WI38 (cell line): ENCODE results near the gene SLC25A1.
A peak's percentile ranks its signal among the peaks of the same experiment; 100 is the strongest.

Experiments
- H3K4me3 ChIP-seq: 2 replicates; pipeline ENCODE4 v1.5.1; 2011; ENCODE audit warnings: low read depth, mild to moderate bottlenecking, control low read depth, low read length
- TF ChIP-seq, protein P1 (sequence below): IDR thresholded peaks from 2 replicates; pipeline ENCODE4 v1.5.1; 2012; ENCODE audit warnings: low read depth, mild to moderate bottlenecking, control low read depth, low read length

SLC25A1 gene

DNA sequence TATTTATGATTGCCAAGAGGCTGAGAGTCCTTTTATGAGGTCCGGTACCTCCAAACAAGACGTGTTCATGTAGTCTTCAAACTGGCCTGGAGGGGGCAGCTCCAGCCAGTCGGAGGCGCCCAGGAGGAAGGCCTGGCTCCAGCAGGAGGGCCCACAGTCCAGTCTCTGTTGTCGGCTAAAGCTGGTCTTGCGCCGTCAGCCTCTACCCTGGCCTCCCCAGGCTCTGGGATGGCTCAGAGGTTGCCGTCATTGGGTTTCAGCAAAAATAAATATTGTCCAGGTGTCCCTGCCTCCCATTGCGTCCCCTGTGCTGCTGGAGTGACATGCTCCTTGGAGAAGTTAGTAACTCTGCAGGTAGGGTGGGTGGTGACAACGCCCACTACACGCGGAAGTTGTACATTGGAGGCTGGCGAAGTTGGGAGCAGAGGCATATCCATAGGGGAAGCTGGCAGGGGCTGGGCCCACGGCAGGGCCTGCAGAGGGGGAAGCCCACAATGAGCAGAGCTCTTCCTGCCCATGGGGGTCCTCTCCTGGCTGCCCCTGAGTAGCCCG, 1.0 kb upstream of the SLC25A1 start:
- peak overlapping the region; percentile 81 for H3K4me3 ChIP-seq
- TF ChIP-seq, protein P1, sequence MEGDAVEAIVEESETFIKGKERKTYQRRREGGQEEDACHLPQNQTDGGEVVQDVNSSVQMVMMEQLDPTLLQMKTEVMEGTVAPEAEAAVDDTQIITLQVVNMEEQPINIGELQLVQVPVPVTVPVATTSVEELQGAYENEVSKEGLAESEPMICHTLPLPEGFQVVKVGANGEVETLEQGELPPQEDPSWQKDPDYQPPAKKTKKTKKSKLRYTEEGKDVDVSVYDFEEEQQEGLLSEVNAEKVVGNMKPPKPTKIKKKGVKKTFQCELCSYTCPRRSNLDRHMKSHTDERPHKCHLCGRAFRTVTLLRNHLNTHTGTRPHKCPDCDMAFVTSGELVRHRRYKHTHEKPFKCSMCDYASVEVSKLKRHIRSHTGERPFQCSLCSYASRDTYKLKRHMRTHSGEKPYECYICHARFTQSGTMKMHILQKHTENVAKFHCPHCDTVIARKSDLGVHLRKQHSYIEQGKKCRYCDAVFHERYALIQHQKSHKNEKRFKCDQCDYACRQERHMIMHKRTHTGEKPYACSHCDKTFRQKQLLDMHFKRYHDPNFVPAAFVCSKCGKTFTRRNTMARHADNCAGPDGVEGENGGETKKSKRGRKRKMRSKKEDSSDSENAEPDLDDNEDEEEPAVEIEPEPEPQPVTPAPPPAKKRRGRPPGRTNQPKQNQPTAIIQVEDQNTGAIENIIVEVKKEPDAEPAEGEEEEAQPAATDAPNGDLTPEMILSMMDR: peak; percentile 60

DNA sequence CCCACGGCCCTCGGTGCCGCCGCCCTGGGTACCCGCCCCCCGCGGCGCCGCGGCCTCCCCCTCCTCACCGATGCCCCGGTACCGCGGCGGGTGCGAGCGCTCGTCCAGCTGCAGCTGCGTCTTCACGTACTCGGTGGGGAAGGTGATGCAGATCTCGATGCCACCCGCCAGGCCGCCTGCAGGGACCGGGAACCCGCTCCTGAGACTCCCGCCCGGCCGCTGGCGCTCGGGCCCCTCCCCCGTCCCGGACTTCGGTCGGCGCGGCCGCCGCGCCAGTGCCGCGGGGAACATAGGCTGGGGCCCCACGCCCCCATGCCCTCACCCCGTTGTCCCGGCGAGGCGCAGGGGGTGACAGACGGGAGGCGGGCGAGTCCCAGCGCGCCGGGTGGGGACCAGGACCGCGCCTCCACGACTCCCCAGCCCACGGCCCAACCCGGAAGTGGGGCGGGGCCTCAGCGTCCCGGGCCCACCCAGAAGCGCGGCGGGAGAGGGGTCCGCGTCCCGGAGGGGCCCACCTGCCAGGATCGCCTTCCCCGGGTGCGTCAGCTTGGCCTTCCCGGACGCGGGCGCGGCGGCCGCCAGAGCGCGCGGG, 375 bp downstream of the SLC25A1 start:
- peak overlapping the region; percentile 81 for H3K4me3 ChIP-seq
- TF ChIP-seq, protein P1: no peak

DNA sequence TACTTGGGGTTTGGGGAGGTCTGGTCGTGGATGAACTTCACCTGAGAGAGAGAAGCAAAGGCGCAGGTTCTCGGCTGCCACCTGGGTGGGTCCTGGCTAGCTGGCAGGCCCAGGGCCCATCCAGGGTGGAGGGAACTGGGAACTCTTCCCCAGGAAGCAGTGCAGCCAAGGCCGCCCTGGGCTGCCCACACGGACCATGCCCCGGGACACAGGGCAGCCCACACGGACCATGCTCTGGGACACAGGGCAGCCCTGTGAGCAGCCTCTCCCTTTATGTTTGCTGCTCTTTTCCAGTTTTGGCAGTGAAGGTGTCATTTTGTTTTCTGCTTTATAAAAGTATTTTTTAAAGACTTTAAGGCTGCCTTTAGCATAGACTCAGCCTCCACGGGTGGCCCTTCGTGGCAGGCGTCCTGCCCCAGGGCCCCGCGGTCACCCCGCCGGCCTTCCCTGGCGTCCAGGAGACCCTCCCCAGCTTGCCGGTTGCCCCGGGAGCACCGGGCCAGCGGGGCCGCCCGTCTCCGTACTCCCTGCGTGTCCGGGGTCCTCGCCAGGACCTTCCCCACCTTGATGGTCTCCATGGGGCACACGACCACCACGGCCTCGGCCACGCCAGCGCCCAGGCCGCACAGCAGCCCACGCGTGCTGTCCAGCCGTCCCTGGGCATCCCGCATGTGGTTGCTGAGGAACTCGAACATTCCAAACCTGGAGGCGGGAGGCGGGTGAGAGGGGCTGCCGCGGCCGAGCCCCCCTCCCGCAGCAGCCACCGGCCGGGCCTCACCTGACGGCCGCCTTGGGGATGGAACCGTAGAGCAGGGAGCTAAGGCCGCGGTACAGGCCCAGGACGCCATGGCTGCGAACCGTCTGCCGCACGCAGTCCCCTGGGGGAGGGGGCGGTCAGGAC, 1.1 kb downstream of the SLC25A1 start:
- peak overlapping the region; percentile 81 for H3K4me3 ChIP-seq
- TF ChIP-seq, protein P1: no peak

DNA sequence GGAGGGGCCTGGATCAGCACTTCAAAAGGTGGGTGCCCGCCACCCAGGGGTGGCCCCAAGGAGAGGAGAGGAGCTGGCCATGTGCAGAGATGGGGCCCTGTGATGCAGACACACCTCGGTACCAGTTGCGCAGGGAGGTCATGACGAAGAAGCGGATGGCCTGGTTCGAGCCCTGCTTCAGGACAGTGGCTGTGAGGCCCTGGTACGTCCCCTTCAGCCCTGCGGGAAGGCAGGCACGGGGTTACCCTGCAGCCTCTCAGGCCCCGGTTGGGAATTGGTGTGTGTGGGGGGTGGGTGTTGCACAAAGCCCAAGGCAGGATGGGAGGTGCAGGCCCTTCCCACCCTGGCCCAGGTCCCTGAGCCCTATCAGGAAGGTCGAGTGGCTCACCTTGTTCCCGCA, 1.8 kb downstream of the SLC25A1 start:
- H3K4me3 ChIP-seq: peak overlapping the region; percentile 81
- TF ChIP-seq, protein P1: no peak

DNA sequence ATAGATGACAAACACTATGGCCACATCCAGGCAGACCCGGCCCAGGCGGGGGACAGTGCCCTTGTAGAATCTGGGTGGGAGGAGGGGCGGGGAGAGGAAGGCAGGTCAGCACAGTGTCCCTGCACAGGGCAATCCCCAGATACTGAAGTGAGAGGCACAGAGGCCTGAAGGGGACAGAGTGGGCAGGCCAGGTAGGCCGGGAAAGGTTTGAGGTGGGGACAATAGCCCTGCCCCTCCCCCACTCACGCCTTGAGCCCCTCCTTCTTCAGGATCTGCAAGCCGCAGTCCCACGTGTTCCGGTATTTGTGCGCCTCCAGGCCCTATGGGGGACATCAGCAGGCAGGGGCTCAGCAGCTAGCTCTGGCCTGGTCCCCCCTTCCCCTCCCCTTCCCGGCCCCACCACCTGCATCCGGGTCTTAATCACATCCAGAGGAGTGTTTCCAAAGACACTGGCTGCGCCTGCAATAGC, 2.3 kb downstream of the SLC25A1 start:
- TF ChIP-seq, protein P1: no peak
- H3K4me3 ChIP-seq: no peak overlapping the region

DNA sequence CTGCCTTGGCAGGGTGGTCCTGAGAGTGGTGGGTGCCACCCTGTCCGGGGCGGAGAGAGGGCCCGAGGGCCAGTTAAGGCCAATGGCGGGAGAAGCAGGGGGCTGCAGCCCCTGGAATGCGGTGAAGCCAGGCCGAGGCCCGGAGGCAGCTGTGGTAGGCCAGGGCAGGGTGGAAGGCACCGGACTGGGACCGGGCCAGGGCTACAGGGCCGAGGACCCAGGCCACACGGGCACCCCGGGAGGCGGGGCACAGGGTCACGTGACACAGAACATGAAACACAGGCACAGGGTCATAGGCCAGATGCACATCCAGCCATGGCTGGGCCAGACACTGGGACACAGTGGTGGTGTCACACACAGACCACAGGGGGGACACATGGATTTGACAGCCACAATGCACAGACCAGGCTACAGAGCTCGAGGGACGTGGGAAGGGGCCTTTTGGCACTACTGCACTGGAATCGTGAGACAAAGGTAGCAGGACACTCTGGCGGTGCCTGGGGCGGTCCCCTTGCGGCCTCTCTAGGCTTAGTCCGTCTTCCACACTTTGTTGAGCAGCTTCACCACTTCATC, 2.8 kb downstream of the SLC25A1 start:
- TF ChIP-seq, protein P1: no peak
- H3K4me3 ChIP-seq: no peak overlapping the region
